WI38 (cell line): ENCODE results near the gene ABHD15.

Experiments
- H3K4me3 ChIP-seq: 2 replicates; pipeline ENCODE4 v1.5.1; 2011; ENCODE audit warnings: low read depth, mild to moderate bottlenecking, control low read depth, low read length
- CTCF ChIP-seq: IDR thresholded peaks from 2 replicates; pipeline ENCODE4 v1.5.1; 2012; ENCODE audit warnings: low read depth, mild to moderate bottlenecking, control low read depth, low read length

Gene ABHD15

GRCh38 chr17:29578626-29579485, 12.0 kb upstream of the ABHD15 start:
- H3K4me3 ChIP-seq = no peak overlapping the region
- TF ChIP-seq CTCF = no peak

GRCh38 chr17:29577385-29578211, 10.8 kb upstream of the ABHD15 start:
- TF ChIP-seq CTCF = no peak
- no peak overlapping the region for H3K4me3 ChIP-seq

DNA sequence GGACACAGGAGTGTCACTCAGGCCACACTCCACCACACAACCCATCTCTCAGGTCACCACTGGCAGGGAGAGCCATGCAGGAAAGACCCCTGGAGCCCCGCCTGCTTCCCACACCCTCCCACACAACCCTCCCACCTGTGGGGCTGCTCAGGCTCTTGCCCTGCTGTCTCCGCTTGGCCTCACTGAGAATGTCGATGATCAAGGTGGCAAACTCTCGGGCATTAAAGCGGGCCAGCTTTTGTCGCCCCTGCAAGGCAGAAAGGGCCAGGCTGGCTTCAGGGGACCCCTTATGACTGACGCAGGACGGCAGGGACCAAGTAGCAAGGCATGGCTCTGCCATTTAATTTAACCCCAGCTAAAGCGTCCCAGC, 10.1 kb upstream of the ABHD15 start:
- no peak overlapping the region for H3K4me3 ChIP-seq
- no peak for TF ChIP-seq CTCF

DNA sequence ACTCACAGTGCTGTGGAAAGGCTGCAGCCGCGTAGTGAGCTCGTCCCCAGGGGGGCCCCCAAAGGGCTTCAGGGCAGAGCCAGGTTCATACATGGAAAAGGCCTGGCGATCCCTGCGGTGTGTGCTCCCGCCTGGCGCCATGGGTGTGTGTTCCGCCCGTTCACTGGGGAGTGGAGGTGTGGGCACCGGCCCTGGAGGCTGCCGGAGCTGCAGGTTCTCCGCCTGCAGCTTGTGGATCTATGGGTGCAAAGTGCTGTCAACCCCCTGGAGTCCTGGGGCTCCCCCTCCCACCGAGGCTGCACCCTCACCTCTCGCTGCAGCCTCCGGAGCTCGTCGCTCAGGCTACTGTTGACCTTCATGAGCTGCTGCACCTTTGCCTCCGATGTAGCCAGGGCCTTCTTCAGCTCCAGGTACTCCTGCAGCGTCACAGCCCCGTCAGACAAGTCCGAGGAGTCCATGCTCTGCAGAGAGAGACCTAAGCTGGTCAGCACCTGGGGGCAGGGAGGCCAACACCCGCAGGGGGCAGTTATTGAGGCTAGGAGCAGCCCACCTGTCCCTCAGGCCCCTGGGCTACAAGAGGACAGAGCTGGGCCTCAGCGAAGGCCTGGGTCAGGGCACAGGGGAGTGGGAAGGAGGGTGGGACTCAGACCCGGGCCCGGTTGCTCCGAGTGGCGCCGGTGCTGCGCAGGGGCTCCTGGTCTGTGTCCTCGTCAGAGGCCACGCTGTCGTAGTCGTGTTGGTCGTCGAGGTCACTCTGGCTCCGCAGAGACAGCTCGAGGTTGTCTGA, 9.6 kb upstream of the ABHD15 start:
- H3K4me3 ChIP-seq = no peak overlapping the region
- no peak for TF ChIP-seq CTCF

GRCh38 chr17:29575511-29576213, 8.8 kb upstream of the ABHD15 start:
- no peak for TF ChIP-seq CTCF
- no peak overlapping the region for H3K4me3 ChIP-seq

GRCh38 chr17:29574732-29575510, 8.1 kb upstream of the ABHD15 start:
- no peak overlapping the region for H3K4me3 ChIP-seq
- no peak for TF ChIP-seq CTCF
